Measurements from ENCODE around the gene MAPK10. TPM values are rescaled to one million over a fixed set of nuclear protein-coding genes. Genes with fewer than 3 reads are reported as not detected.

The MAPK10 gene
- total RNA-seq, 1 experiment from 2014 or later: 6.8 TPM

GRCh38 chr4:86338521-86338920 lies 21.3 kb downstream of the MAPK10 start:
- no peak for DNase-seq (ENCODE audit: low spot score)
- no TSS peak for BruUV-seq (replicated peaks)
- intact Hi-C loops (cut with micrococcal nuclease; ENCODE audit: unreplicated experiment): no loop called here
- Histone ChIP-seq H3K27me3 (replicated peaks; ENCODE audit: insufficient read depth, low read depth, low read length, poor library complexity) (no peaks in the 10 kb centered on the region), H3K4me3 (ENCODE audit: low read depth, low read length, poor library complexity, severe bottlenecking) (no peak overlapping the region), H3K4me1 (ENCODE audit: insufficient read depth, low read length, poor library complexity, severe bottlenecking) (no peaks in the 10 kb centered on the region), H3K36me3 (ENCODE audit: insufficient read depth, low read length, poor library complexity, severe bottlenecking) (no peaks in the 10 kb centered on the region), H3K27ac (ENCODE audit: low read depth, low read length, poor library complexity, severe bottlenecking) (no peak overlapping the region), H3K9me3 (ENCODE audit: low read depth, low read length, poor library complexity, severe bottlenecking) (no peaks in the 10 kb centered on the region)
- POLR2A ChIA-PET (ENCODE audit: low non-redundant PET): no interaction called here
- no peak for TF ChIP-seq CTCF (conservative IDR thresholded peaks at IDR 0.05; ENCODE audit: low read depth, low read length)
- TF ChIP-seq EZH2 (IDR thresholded peaks at IDR 0.05; ENCODE audit: borderline replicate concordance, low read depth, low read length, poor library complexity, severe bottlenecking): no peak
- CTCF ChIA-PET: no interaction called here

GRCh38 chr4:86334020-86334750 lies 25.7 kb downstream of the MAPK10 start:
- ChIA-PET POLR2A (ENCODE audit: low non-redundant PET) (no interaction called here), CTCF (no interaction called here)
- no peak for DNase-seq (ENCODE audit: low spot score)
- Histone ChIP-seq H3K4me3 (ENCODE audit: low read depth, low read length, poor library complexity, severe bottlenecking) (no peak overlapping the region), H3K27me3 (replicated peaks; ENCODE audit: insufficient read depth, low read depth, low read length, poor library complexity) (no peaks in the 10 kb centered on the region), H3K36me3 (ENCODE audit: insufficient read depth, low read length, poor library complexity, severe bottlenecking) (no peaks in the 10 kb centered on the region), H3K27ac (ENCODE audit: low read depth, low read length, poor library complexity, severe bottlenecking) (no peak overlapping the region), H3K9me3 (ENCODE audit: low read depth, low read length, poor library complexity, severe bottlenecking) (no peaks in the 10 kb centered on the region), H3K4me1 (ENCODE audit: insufficient read depth, low read length, poor library complexity, severe bottlenecking) (no peaks in the 10 kb centered on the region)
- no peak for TF ChIP-seq EZH2 (IDR thresholded peaks at IDR 0.05; ENCODE audit: borderline replicate concordance, low read depth, low read length, poor library complexity, severe bottlenecking)
- TF ChIP-seq CTCF (conservative IDR thresholded peaks at IDR 0.05; ENCODE audit: low read depth, low read length): no peak
- intact Hi-C loops (cut with micrococcal nuclease; ENCODE audit: unreplicated experiment): no loop called here
- no TSS peak for BruUV-seq (replicated peaks)

GRCh38 chr4:86333236-86333635 lies 26.6 kb downstream of the MAPK10 start:
- no peaks in the 10 kb centered on the region for H3K36me3 ChIP-seq (ENCODE audit: insufficient read depth, low read length, poor library complexity, severe bottlenecking)
- intact Hi-C loops (cut with micrococcal nuclease; ENCODE audit: unreplicated experiment): no loop called here
- CTCF ChIA-PET: no interaction called here
- no peak overlapping the region for H3K27ac ChIP-seq (ENCODE audit: low read depth, low read length, poor library complexity, severe bottlenecking)
- POLR2A ChIA-PET (ENCODE audit: low non-redundant PET): no interaction called here
- no peaks in the 10 kb centered on the region for H3K9me3 ChIP-seq (ENCODE audit: low read depth, low read length, poor library complexity, severe bottlenecking)
- no peak for TF ChIP-seq CTCF (conservative IDR thresholded peaks at IDR 0.05; ENCODE audit: low read depth, low read length)
- BruUV-seq (replicated peaks): no TSS peak
- H3K4me3 ChIP-seq (ENCODE audit: low read depth, low read length, poor library complexity, severe bottlenecking): no peak overlapping the region
- no peaks in the 10 kb centered on the region for H3K4me1 ChIP-seq (ENCODE audit: insufficient read depth, low read length, poor library complexity, severe bottlenecking)
- no peak for DNase-seq (ENCODE audit: low spot score)
- H3K27me3 ChIP-seq (replicated peaks; ENCODE audit: insufficient read depth, low read depth, low read length, poor library complexity): no peaks in the 10 kb centered on the region
